Heart right ventricle (tissue), 16 donors: ENCODE results near the gene ABHD15. TPM values are rescaled to one million over a fixed set of nuclear protein-coding genes. Genes with fewer than 3 reads are reported as not detected.

Experiments used
- ATAC-seq, 8 donors: fragments of 200-7000 bp; cut with Tn5 transposase; one replicate each; pipeline ENCODE4 v1.9.1; 2020; ENCODE audit warnings: mild to moderate bottlenecking in 8 of 8, moderate library complexity in 8 of 8, moderate number of reproducible peaks in 1 of 8
- DNase-seq, 2 donors: peaks; one replicate each; pipeline ENCODE4 v3.0.0-alpha.2; 2020
- H3K27ac ChIP-seq, 10 donors: fragments of 200-600 bp; sonication (generic) in 2 of 10; one replicate each; pipeline versions ENCODE4 v1.5.0 to v1.8.0; 2020 to 2022; ENCODE audit warnings: mild to moderate bottlenecking in 3 of 10
- H3K27me3 ChIP-seq, 7 donors: fragments of 200-600 bp; one replicate each; pipeline ENCODE4 v1.8.0; 2021 to 2022; ENCODE audit warnings: mild to moderate bottlenecking in 2 of 7
- H3K36me3 ChIP-seq, 9 donors: fragments of 200-600 bp; sonication (generic) in 1 of 9; one replicate each; pipeline versions ENCODE4 v1.5.0 to v1.8.0; 2020 to 2022; ENCODE audit warnings: mild to moderate bottlenecking in 2 of 9
- H3K4me1 ChIP-seq, 9 donors: fragments of 200-600 bp; sonication (generic) in 1 of 9; one replicate each; pipeline versions ENCODE4 v1.5.0 to v1.8.0; 2020 to 2022; ENCODE audit warnings: mild to moderate bottlenecking in 4 of 9
- H3K4me3 ChIP-seq, 10 donors: fragments of 200-600 bp; sonication (generic) in 2 of 10; one replicate each; pipeline versions ENCODE4 v1.5.0 to v1.8.0; 2020 to 2022; ENCODE audit warnings: mild to moderate bottlenecking in 7 of 10, moderate library complexity in 2 of 10
- H3K9me3 ChIP-seq, 11 donors: fragments of 200-600 bp in 10 of 11; sonication (generic) in 2 of 11; one replicate each; pipeline versions ENCODE4 v1.5.0 to v1.8.0; 2013 to 2022; ENCODE audit warnings: mild to moderate bottlenecking in 2 of 11, control low read depth in 1 of 11, moderate library complexity in 1 of 11
- CTCF ChIP-seq, 9 donors: fragments of 200-600 bp; sonication (generic) in 2 of 9; IDR thresholded peaks; one replicate each; pipeline versions ENCODE4 v1.5.0 to v1.8.0; 2021 to 2022; ENCODE audit warnings: antibody characterized with exemption in 9 of 9, mild to moderate bottlenecking in 5 of 9, moderate library complexity in 1 of 9
- WGBS, 2 donors: extraction: QIAGEN DNeasy Blood & Tissue Kit; methylation state at CpG; one replicate each; pipeline ENCODE4 v1.1.7; 2013; ENCODE audit warnings: inconsistent platforms in 1 of 2; 5-methylcytosine and 5-hydroxymethylcytosine counted together
- intact Hi-C, 10 donors: fragments of 100-400 bp; cut with DNase I; formaldehyde crosslinking; loops; one replicate each; pipeline versions ENCODE4 v1.11.1 to v1.14.2; 2022
- polyA plus RNA-seq, 2 donors: library from polyadenylated mRNA; stranded (reverse); fragments of 200-250 nt; gene quantifications; one replicate each; pipeline ENCODE4 v1.2.3, GENCODE V29; 2013
- total RNA-seq, 10 donors: library from RNA; stranded (reverse); fragmentation: NEBNext Ultra II Directional in 3 of 10; extraction: Animal tissue kit (Norgen Biotek cat#: 25700) in 3 of 10; gene quantifications; one replicate each; pipeline versions ENCODE4 v1.2.1 to v1.2.4, GENCODE V29; 2021 to 2023
- donor health status: Arrhythmogenic right ventricular cardiomyopathy.
- donor health status: ischemic (EF 13 %, LVEDD 7.1; RV severe dilation, severe dysfunction).
- donor health status: healthy with polysubstance abuse.
- donor health status: DM: no; HTN: yes; CAD: no.
- donor health status: DM: no; HTN: no; CAD: no.
- donor health status: ischemic (EF 25% LVEDD 6.9; RV normal size, moderate dysfunction).
- donor health status: ischemic (EF 25% LVEDD 5.7; RV mildly dilated, moderate dysfunction).
- donor health status: healthy.
- donor health status: DM: yes; HTN: yes; CAD: no.
- donor health status: Ischemic cardiomyopathy.
- donor health status: ischemic (EF 35%, LVEDD 5.7; RV mildly dilated, moderate dysfunction).
- donor health status: nonischemic (EF 11% LVEDD 7.7; RV severe dilation, severe dysfunction).
- donor health status: DM: yes; HTN: yes; CAD: no.
- donor health status: PGD.
- donor health status: ischemic (EF 29% LVEDD 5.4; RV normal size, mild dysfunction).
- donor health status: nonischemic (EF 23%, LVEDD 6.1; RV moderate dilation, normal function).

ABHD15 gene
- total and polyA plus RNA-seq, 12 donors, result 3.5 to 9.0 (median 5.6) TPM

DNA sequence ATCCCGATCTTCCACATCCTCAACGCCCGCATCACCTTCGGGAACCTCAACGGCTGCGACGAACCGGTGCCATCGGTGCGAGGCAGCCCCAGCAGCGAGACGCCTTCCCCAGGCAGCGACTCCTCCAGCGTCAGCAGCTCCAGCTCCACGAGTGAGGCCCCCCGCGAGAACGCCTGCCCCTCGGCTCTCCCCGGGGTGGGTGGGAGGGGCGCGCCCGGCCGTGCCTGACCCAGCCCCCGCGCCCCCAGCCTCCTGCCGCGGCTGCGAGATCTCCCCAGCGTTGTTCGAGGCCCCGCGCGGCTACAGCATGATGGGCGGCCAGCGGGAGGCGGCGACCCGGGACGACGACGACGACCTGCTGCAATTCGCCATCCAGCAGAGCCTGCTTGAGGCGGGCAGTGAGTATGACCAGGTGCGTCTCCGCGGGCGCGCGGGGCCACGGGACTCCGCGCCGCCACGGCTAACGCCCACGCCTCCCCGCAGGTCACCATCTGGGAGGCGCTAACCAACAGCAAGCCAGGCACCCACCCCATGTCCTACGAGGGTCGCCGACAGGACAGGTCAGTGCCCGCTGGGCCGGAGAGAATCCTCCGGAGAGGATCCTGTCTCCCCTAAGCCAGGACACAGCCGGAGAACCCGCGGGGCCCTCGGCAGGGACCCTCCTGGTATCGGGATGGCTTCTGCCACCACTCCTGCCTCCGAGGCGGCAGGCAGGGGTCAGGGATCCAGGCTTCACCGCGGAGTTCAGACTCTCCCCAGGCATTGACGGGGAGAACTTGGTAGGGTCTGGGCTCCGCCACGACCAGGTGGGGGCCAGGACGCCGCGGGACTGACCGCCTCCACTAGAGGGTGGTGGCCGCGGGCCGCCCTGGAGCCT is 45.8 kb upstream of the ABHD15 start:
- Histone ChIP-seq H3K27me3 (peaks cover 0 to 33% (median 0%) of the 10 kb centered on the region in 7 donors), H3K4me3 (peak overlapping the region; percentile 10 to 53 (median 44)), H3K9me3 (no peaks in the 10 kb centered on the region), H3K4me1 (peaks cover 10 to 51% (median 39%) of the 10 kb centered on the region in 9 donors), H3K27ac (peak overlapping the region in 5 of 10 donors; percentile 20 to 56 (median 38)), H3K36me3 (peaks cover 0 to 11% (median 0%) of the 10 kb centered on the region in 9 donors)
- TF ChIP-seq CTCF (IDR thresholded peaks at IDR 0.05), result no peak
- intact Hi-C loops, result loop anchor here in 3 of 10 donors (5.0 to 10.0 kb wide), 3 partner anchors 35 to 322 kb away; partner anchors contain the start of gene SSH2 (in 1 of the 3)
- 33 to 50% methylated on average over 78 to 85 of the region's 85 CpGs for WGBS, 2 donors
- peak in 2 of 8 donors; percentile 0 to 11 for ATAC-seq
- no peak for DNase-seq

DNA sequence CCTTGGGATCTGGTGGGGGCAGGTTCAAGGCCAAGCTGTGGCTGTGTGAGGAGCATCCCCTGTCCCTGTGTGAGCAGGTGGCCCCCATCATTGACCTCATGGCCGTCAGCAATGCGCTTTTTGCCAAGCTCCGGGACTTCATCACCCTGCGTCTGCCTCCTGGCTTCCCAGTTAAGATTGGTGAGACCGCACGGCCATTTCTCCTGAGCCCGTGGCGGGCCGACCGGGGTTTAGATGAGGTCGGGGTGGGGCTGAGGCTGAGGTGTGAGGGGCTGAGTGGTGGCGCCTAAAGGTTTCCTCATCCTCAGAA is 45.2 kb upstream of the ABHD15 start:
- ATAC-seq, result no peak
- intact Hi-C loops, result loop anchor here in 3 of 10 donors (5.0 to 10.0 kb wide), 3 partner anchors 35 to 323 kb away; partner anchors contain the start of gene SSH2 (in 1 of the 3)
- WGBS, 2 donors, result 90 to 94% methylated on average over 12 of the region's 12 CpGs
- H3K27me3 ChIP-seq, result peaks cover 0 to 33% (median 0%) of the 10 kb centered on the region in 7 donors
- no peaks in the 10 kb centered on the region for H3K9me3 ChIP-seq
- no peak overlapping the region for H3K27ac ChIP-seq
- no peak for DNase-seq
- TF ChIP-seq CTCF (IDR thresholded peaks at IDR 0.05), result no peak
- no peak overlapping the region for H3K4me3 ChIP-seq
- peaks cover 5 to 45% (median 33%) of the 10 kb centered on the region in 9 donors for H3K4me1 ChIP-seq
- peaks cover 0 to 11% (median 0%) of the 10 kb centered on the region in 9 donors for H3K36me3 ChIP-seq

GRCh38 chr17:29611351-29612093 is 44.7 kb upstream of the ABHD15 start:
- no peak for TF ChIP-seq CTCF (IDR thresholded peaks at IDR 0.05)
- DNase-seq (no peak), ATAC-seq (no peak)
- no peaks in the 10 kb centered on the region for H3K9me3 ChIP-seq
- no peak overlapping the region for H3K4me3 ChIP-seq
- H3K36me3 ChIP-seq, result peaks cover 0 to 11% (median 0%) of the 10 kb centered on the region in 9 donors
- H3K4me1 ChIP-seq, result peaks cover 5 to 39% (median 27%) of the 10 kb centered on the region in 9 donors
- 98 to 99% methylated on average over 11 of the region's 11 CpGs for WGBS, 2 donors
- H3K27me3 ChIP-seq, result peaks cover 0 to 28% (median 0%) of the 10 kb centered on the region in 7 donors
- H3K27ac ChIP-seq, result no peak overlapping the region
- intact Hi-C loops, result loop anchor here in 3 of 10 donors (5.0 to 10.0 kb wide), 3 partner anchors 34 to 323 kb away; partner anchors contain the start of gene SSH2 (in 1 of the 3)

- Histone ChIP-seq H3K27me3 (peaks cover 0 to 20% (median 0%) of the 10 kb centered on the region in 7 donors), H3K27ac (no peak overlapping the region), H3K36me3 (peaks cover 0 to 11% (median 0%) of the 10 kb centered on the region in 9 donors), H3K4me1 (peaks cover 5 to 30% (median 19%) of the 10 kb centered on the region in 9 donors), H3K4me3 (no peak overlapping the region), H3K9me3 (no peaks in the 10 kb centered on the region)
- 87 to 91% methylated on average over 3 of the region's 3 CpGs for WGBS, 2 donors
- ATAC-seq (no peak), DNase-seq (no peak)
- intact Hi-C loops, result loop anchor here in 3 of 10 donors (5.0 to 10.0 kb wide), 3 partner anchors 33 to 324 kb away; partner anchors contain the start of gene SSH2 (in 1 of the 3)
- TF ChIP-seq CTCF (IDR thresholded peaks at IDR 0.05), result no peak
Measured at GRCh38 chr17:29610395-29610794, 43.6 kb upstream of the ABHD15 start.
